Measurements from ENCODE around the gene IQCF6. TPM values are rescaled to one million over a fixed set of nuclear protein-coding genes. Genes with fewer than 3 reads are reported as not detected.
A peak's percentile ranks its signal among the peaks of the same experiment; 100 is the strongest.

Gene IQCF6
- polyA plus RNA-seq, 3 donors: not detected

- peak; percentile 83 for TF ChIP-seq CTCF (IDR thresholded peaks at IDR 0.05)
- no peak overlapping the region for H3K27ac Mint-ChIP-seq
These were observed 21.1 kb upstream of the IQCF6 start for GRCh38 chr3:51799879-51800749.

GRCh38 chr3:51798411-51798963 is 19.4 kb upstream of the IQCF6 start:
- no peak for TF ChIP-seq CTCF (IDR thresholded peaks at IDR 0.05)
- no peak overlapping the region for H3K27ac ChIP-seq (ENCODE audit: low read depth in 1 of 2, low read length in 2 of 2)
- no peak overlapping the region for H2AFZ ChIP-seq (ENCODE audit: insufficient read depth, low read depth, low read length, poor library complexity, severe bottlenecking)
- H3K27me3 ChIP-seq (ENCODE audit: control insufficient read depth in 2 of 2, insufficient read depth in 2 of 2, low read length in 2 of 2): no peaks in the 10 kb centered on the region
- no peaks in the 10 kb centered on the region for H3K9me3 Mint-ChIP-seq
- no peak for DNase-seq
- peaks cover 4 to 5% of the 10 kb centered on the region in 2 donors for H3K4me1 ChIP-seq (ENCODE audit: control insufficient read depth in 1 of 2, insufficient read depth in 2 of 2, low read length in 2 of 2)
- H4K20me1 ChIP-seq (ENCODE audit: insufficient read depth, low read length): no peaks in the 10 kb centered on the region
- no peak overlapping the region for H3K4me2 ChIP-seq (replicated peaks; ENCODE audit: extremely low read depth, low read length, poor library complexity, severe bottlenecking)
- H3K4me3 ChIP-seq (replicated peaks in 1 of 3; ENCODE audit: low read depth in 2 of 3, low read length in 3 of 3): no peak overlapping the region
- no peaks in the 10 kb centered on the region for H3K9me3 ChIP-seq (replicated peaks in 1 of 2; ENCODE audit: control insufficient read depth in 1 of 2, insufficient read depth in 1 of 2, low read length in 2 of 2)
- peaks cover 12 to 20% (median 13%) of the 10 kb centered on the region in 3 donors for H3K27me3 Mint-ChIP-seq (ENCODE audit: low read depth in 3 of 3)
- intact Hi-C loops (cut with micrococcal nuclease): loop anchor here in 1 of 2 donors (5.0 kb wide), 1 partner anchor 81 kb away; no protein-coding TSS in a partner anchor
- peaks cover 4% of the 10 kb centered on the region for H3K4me1 Mint-ChIP-seq
- no peaks in the 10 kb centered on the region for H3K36me3 Mint-ChIP-seq
- H3K36me3 ChIP-seq (replicated peaks in 1 of 2; ENCODE audit: control insufficient read depth in 1 of 2, insufficient read depth in 2 of 2, low read length in 2 of 2): no peaks in the 10 kb centered on the region
- H3K79me2 ChIP-seq (ENCODE audit: insufficient read depth, low read length): no peaks in the 10 kb centered on the region
- WGBS (ENCODE audit: insufficient coverage): no CpG with 5 or more reads among the region's 3 CpGs
- no peak overlapping the region for H3K4me3 Mint-ChIP-seq
- H3K27ac Mint-ChIP-seq: no peak overlapping the region
- no peak overlapping the region for H3K9ac ChIP-seq (ENCODE audit: insufficient read depth, low read length, poor library complexity, severe bottlenecking)

More at GRCh38 chr3:51799879-51800749, 21.1 kb upstream of the IQCF6 start:
- H3K36me3 ChIP-seq (replicated peaks in 1 of 2; ENCODE audit: control insufficient read depth in 1 of 2, insufficient read depth in 2 of 2, low read length in 2 of 2): no peaks in the 10 kb centered on the region
- Mint-ChIP-seq H3K36me3 (no peaks in the 10 kb centered on the region), H3K27me3 (ENCODE audit: low read depth in 3 of 3) (peaks cover 11 to 23% (median 12%) of the 10 kb centered on the region in 3 donors), H3K4me1 (peaks cover 4% of the 10 kb centered on the region), H3K9me3 (no peaks in the 10 kb centered on the region), H3K4me3 (no peak overlapping the region)
- no peak overlapping the region for H3K4me3 ChIP-seq (replicated peaks in 1 of 3; ENCODE audit: low read depth in 2 of 3, low read length in 3 of 3)
- H3K9me3 ChIP-seq (replicated peaks in 1 of 2; ENCODE audit: control insufficient read depth in 1 of 2, insufficient read depth in 1 of 2, low read length in 2 of 2): no peaks in the 10 kb centered on the region
- H3K9ac ChIP-seq (ENCODE audit: insufficient read depth, low read length, poor library complexity, severe bottlenecking): no peak overlapping the region
- H3K79me2 ChIP-seq (ENCODE audit: insufficient read depth, low read length): no peaks in the 10 kb centered on the region
- no peaks in the 10 kb centered on the region for H4K20me1 ChIP-seq (ENCODE audit: insufficient read depth, low read length)
- intact Hi-C loops (cut with micrococcal nuclease): loop anchor here (5.0 to 10.0 kb wide), 2 partner anchors 83 to 295 kb away; partner anchors contain the start of gene DCAF1 (in 1 of the 2)
- H3K27ac ChIP-seq (ENCODE audit: low read depth in 1 of 2, low read length in 2 of 2): no peak overlapping the region
- peaks cover 4 to 5% of the 10 kb centered on the region in 2 donors for H3K4me1 ChIP-seq (ENCODE audit: control insufficient read depth in 1 of 2, insufficient read depth in 2 of 2, low read length in 2 of 2)
- 89% methylated on average over 1 of the region's 3 CpGs for WGBS (ENCODE audit: insufficient coverage)
- no peak overlapping the region for H2AFZ ChIP-seq (ENCODE audit: insufficient read depth, low read depth, low read length, poor library complexity, severe bottlenecking)
- H3K27me3 ChIP-seq (ENCODE audit: control insufficient read depth in 2 of 2, insufficient read depth in 2 of 2, low read length in 2 of 2): no peaks in the 10 kb centered on the region
- no peak overlapping the region for H3K4me2 ChIP-seq (replicated peaks; ENCODE audit: extremely low read depth, low read length, poor library complexity, severe bottlenecking)
- DNase-seq: peak; percentile 17 to 43 (median 39)
